WERI-Rb-1 (cell line): ENCODE data around the gene ATP2A1.

Experiments
- DNase-seq: peaks from one replicate; pipeline ENCODE4 v3.0.0-alpha.2; 2020
- H3K27ac ChIP-seq: fragments of 250-450 bp; sonication (Bioruptor Pico); 2 replicates; pipeline ENCODE4 v1.5.1; 2020; ENCODE audit warnings: mild to moderate bottlenecking, moderate library complexity
- H3K27me3 ChIP-seq: fragments of 250-450 bp; sonication (Bioruptor Pico); 2 replicates; pipeline ENCODE4 v1.5.1; 2021; ENCODE audit warnings: mild to moderate bottlenecking, low read depth, moderate library complexity; ENCODE audit not compliant: insufficient read depth, severe bottlenecking
- H3K36me3 ChIP-seq: fragments of 250-450 bp; sonication (Bioruptor Pico); 2 replicates; pipeline ENCODE4 v1.5.1; 2020; ENCODE audit warnings: mild to moderate bottlenecking, moderate library complexity
- H3K4me3 ChIP-seq: 2 replicates; pipeline ENCODE4 v1.5.1; 2011; ENCODE audit warnings: low read depth, mild to moderate bottlenecking, control low read depth, low read length
- H3K9me3 ChIP-seq: fragments of 250-450 bp; sonication (Bioruptor Pico); 2 replicates; pipeline ENCODE4 v1.5.1; 2021; ENCODE audit warnings: mild to moderate bottlenecking, moderate library complexity; ENCODE audit not compliant: severe bottlenecking
- TF ChIP-seq, protein P1 (sequence below): IDR thresholded peaks from 2 replicates; pipeline ENCODE4 v1.5.1; 2011; ENCODE audit warnings: low read depth, mild to moderate bottlenecking, control low read depth, inconsistent platforms, low read length

Gene ATP2A1

DNA sequence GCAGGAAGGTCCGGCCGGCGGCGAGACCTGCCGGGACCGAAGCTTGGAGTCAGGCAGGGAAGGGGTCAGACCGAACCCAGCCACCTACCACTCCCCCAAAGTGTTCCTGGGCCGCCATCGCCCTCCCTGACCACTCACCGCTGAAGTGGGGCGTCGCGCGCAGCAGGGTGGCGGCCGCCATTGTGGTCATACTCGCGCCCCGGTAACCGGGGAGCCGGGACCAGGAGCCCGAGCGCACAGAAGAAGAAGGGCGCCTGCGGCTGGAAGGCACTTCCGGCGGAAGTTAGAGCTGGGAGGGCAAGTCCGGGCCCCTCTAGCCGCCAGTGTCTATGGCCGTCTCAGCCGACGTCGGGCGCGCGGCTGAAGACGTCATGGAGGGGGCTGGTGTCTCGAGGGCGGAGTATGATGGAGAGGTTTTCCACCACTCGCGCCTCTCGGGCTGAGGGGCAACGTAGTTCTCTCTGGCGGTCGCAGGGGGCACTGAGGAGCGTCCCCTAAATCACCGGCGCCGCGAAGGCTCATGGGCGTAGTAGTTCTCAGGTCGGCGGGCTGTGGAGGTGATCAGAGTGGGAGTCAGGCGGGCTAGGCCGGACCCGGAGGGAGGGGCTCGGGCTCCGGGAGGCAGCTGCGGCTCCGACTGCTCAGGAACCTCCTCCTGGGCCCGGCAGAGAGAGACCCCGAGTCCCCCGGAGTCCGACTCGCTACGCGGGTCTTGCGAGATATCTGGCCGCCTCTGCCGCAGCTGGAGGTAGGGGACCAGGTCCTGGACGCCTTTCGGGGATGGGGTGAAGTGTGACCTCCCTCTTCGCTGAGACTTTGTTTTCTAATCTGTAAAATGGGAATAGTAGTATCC is 32.0 kb upstream of the ATP2A1 start, which contains the start of gene TUFM:
TSS of gene TUFM (minus strand) at position 269 of the 853 bp plus-strand sequence. CDS start at position 190, 79 bp downstream.
- Histone ChIP-seq H3K36me3 (peaks cover 38% of the 10 kb centered on the region), H3K4me3 (peak within 1 kb of the TSS; percentile 94), H3K9me3 (no peaks in the 10 kb centered on the region), H3K27me3 (no peaks in the 10 kb centered on the region), H3K27ac (peak within 1 kb of the TSS; percentile 81)
- DNase-seq, result peak; percentile 98
- TF ChIP-seq, protein P1, sequence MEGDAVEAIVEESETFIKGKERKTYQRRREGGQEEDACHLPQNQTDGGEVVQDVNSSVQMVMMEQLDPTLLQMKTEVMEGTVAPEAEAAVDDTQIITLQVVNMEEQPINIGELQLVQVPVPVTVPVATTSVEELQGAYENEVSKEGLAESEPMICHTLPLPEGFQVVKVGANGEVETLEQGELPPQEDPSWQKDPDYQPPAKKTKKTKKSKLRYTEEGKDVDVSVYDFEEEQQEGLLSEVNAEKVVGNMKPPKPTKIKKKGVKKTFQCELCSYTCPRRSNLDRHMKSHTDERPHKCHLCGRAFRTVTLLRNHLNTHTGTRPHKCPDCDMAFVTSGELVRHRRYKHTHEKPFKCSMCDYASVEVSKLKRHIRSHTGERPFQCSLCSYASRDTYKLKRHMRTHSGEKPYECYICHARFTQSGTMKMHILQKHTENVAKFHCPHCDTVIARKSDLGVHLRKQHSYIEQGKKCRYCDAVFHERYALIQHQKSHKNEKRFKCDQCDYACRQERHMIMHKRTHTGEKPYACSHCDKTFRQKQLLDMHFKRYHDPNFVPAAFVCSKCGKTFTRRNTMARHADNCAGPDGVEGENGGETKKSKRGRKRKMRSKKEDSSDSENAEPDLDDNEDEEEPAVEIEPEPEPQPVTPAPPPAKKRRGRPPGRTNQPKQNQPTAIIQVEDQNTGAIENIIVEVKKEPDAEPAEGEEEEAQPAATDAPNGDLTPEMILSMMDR, result peak; percentile 74

- peak overlapping the region; percentile 94 for H3K4me3 ChIP-seq
- H3K27ac ChIP-seq, result peak overlapping the region; percentile 75
- H3K36me3 ChIP-seq, result peaks cover 35% of the 10 kb centered on the region
- DNase-seq, result no peak
- TF ChIP-seq, protein P1, result no peak
- H3K27me3 ChIP-seq, result no peaks in the 10 kb centered on the region
- H3K9me3 ChIP-seq, result no peaks in the 10 kb centered on the region
Measured at GRCh38 chr16:28846933-28847273, 31.4 kb upstream of the ATP2A1 start.

- Histone ChIP-seq H3K4me3 (no peak overlapping the region), H3K27ac (no peak overlapping the region), H3K9me3 (no peaks in the 10 kb centered on the region), H3K36me3 (no peaks in the 10 kb centered on the region), H3K27me3 (no peaks in the 10 kb centered on the region)
- TF ChIP-seq, protein P1, result no peak
- no peak for DNase-seq
Measured at GRCh38 chr16:28858421-28858820, 19.9 kb upstream of the ATP2A1 start.

DNA sequence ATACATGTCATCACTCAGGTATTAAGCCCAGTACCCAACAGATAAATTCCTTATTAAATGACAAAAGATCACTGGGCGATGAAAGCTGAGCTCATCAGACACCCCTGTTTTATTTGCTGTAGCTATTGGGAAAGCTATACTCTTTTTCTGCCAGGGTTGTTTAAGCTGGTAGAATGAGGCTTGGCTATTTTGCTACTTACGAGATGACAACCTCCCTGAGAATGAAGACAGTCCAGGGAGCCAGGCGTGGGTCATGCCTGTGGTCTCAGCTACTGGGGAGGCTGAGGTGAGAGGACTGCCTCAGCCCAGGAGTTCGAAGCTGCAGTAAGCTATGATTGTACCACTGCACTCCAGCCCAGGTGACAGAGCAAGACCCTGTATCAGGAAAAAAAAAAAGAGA is 19.0 kb upstream of the ATP2A1 start:
- Histone ChIP-seq H3K9me3 (no peaks in the 10 kb centered on the region), H3K4me3 (no peak overlapping the region), H3K27ac (no peak overlapping the region), H3K27me3 (no peaks in the 10 kb centered on the region), H3K36me3 (no peaks in the 10 kb centered on the region)
- no peak for DNase-seq
- TF ChIP-seq, protein P1, result no peak

GRCh38 chr16:28863929-28864793 is 14.1 kb upstream of the ATP2A1 start:
- Histone ChIP-seq H3K9me3 (no peaks in the 10 kb centered on the region), H3K27me3 (no peaks in the 10 kb centered on the region), H3K4me3 (peak overlapping the region; percentile 60), H3K27ac (peak overlapping the region; percentile 97), H3K36me3 (peaks cover 28% of the 10 kb centered on the region)
- no peak for DNase-seq
- TF ChIP-seq, protein P1, result no peak
